LNCaP clone FGC (cell line): ENCODE measurements around the gene CABP2.
A peak's percentile ranks its signal among the peaks of the same experiment; 100 is the strongest.
"Not testable (repeated sequence)": the region's sequence is repeated elsewhere in the genome, so short reads cannot be mapped to it uniquely, and the experiment has no call there.

Experiments used
- DNase-seq: peaks from one replicate; pipeline ENCODE4 v3.0.0-alpha.2; 2011; ENCODE audit warnings: low read depth
- H3K4me3 ChIP-seq: 2 replicates; pipeline ENCODE4 v1.5.1; 2011; ENCODE audit warnings: mild to moderate bottlenecking, low read depth, low read length, control low read depth
- TF ChIP-seq, protein P1 (sequence below): IDR thresholded peaks from 2 replicates; pipeline ENCODE4 v1.5.1; 2012; ENCODE audit warnings: mild to moderate bottlenecking; ENCODE audit not compliant: control insufficient read depth, insufficient read depth; ENCODE audit errors: extremely low read depth

Gene CABP2

DNA sequence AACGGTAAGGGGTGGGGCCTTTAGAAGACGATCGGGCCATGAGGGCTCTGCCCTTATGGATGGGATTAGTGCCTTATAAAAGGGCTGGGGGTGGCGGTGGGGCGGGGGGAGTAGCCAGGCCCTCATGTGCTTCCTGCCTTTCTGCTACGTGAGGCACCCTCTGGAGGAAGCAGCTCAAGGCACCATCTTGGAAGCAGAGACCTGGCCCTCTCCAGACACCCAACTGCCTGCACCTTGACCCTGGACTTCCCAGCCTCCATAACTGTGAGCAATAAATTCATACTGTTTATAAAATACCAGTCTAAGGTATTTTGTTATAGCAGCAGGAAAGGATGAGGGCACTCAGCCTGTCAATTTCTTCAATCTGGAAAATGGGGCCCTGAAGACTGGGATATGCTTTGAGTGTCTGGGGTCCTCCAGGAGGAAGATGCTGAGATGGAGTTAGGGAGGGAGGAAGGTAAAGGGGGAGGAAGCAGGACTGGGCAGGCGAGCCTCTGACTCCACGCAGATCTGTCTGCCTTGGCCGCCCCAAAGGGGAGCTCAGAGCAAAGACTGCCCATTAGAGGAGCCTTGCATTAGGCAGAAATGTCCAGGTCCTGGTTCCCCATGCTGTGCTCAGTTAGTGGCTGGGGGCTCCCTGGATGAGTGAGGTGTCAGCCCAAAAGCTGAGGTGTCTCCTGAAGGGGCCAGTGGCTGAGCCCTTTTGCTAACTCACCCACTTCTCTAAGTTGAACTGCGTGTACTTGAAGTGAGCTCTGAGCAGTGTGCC is 5.3 kb downstream of the CABP2 start:
- TF ChIP-seq, protein P1, sequence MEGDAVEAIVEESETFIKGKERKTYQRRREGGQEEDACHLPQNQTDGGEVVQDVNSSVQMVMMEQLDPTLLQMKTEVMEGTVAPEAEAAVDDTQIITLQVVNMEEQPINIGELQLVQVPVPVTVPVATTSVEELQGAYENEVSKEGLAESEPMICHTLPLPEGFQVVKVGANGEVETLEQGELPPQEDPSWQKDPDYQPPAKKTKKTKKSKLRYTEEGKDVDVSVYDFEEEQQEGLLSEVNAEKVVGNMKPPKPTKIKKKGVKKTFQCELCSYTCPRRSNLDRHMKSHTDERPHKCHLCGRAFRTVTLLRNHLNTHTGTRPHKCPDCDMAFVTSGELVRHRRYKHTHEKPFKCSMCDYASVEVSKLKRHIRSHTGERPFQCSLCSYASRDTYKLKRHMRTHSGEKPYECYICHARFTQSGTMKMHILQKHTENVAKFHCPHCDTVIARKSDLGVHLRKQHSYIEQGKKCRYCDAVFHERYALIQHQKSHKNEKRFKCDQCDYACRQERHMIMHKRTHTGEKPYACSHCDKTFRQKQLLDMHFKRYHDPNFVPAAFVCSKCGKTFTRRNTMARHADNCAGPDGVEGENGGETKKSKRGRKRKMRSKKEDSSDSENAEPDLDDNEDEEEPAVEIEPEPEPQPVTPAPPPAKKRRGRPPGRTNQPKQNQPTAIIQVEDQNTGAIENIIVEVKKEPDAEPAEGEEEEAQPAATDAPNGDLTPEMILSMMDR: no peak
- no peak overlapping the region for H3K4me3 ChIP-seq
- no peak for DNase-seq

DNA sequence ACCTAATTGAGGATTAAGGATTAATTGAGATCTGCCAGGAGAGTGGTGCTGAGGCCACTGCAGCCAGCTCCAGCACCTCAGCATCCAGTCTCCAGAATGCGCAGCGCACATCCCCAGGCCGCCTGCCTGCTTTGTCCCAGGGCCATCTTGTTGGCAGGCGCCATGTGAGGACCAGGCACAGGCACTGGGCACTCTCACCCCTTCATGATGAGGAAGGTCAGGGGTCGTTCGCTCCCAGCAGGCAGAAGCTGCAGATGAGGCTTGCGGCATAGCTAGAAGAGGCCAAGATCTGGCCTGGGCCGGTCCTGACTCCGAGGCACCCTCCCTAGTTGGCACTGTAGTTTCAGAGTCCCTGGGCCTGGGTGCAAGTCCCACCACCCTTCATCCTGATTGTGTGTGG is 6.4 kb downstream of the CABP2 start:
- TF ChIP-seq, protein P1: no peak
- DNase-seq: no peak
- H3K4me3 ChIP-seq: no peak overlapping the region

DNA sequence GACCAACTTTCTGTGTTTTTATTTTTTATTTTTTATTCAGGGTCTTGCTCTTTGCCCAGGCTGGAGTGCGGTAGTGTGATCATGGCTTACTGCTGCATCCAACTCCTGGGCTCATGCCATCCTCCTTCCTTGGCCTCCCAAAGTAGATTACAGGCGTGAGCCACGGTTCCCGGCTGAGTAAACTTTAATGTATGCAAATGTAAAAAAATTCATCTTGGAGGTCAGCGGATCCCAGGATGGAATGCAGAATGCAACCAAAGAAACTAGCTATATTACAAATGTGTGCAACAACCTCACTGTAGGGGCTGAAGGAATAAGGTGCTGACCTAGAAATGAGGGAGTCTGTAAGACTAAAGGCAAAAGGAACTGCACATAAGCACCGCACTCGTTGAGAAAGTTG is 9.1 kb downstream of the CABP2 start:
- no peak overlapping the region for H3K4me3 ChIP-seq
- DNase-seq: no peak
- TF ChIP-seq, protein P1: no peak

DNA sequence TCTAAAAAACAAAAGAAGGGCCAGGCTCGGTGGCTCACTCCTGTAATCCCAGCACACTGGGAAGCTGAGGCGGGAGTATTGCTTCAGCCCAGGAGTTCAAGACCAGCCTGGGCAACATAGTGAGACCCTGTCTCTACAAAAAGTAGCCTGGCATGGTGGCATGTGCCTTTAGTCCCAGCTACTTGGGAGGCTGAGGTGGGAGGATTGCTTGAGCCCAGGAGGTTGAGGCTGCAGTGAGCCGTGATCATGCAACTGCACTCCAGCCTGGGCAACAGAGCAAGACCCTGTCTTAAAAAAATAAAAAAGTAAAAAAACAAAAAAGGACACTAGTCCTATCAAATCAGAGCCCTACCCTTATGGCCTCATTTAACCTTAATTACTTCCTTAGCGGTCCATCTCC is 11.7 kb downstream of the CABP2 start:
- DNase-seq, H3K4me3 ChIP-seq: not testable (repeated sequence)

DNA sequence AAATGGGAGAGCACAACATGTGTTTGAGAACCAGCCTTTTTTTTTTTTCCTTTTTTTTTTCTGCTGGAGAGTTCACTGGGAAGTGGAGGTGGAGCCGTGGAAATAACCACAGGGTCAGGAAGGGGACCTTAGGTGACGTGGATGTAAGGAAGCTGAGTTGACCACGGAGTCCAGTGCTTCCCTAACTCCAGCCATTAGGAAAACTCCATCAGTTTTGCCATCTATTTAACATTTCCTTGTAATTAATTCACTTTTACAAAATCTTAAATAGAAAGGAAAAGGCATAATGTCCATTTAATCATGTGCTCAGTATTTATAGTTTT is 13.3 kb downstream of the CABP2 start:
- no peak overlapping the region for H3K4me3 ChIP-seq
- DNase-seq: no peak
- TF ChIP-seq, protein P1: no peak

DNA sequence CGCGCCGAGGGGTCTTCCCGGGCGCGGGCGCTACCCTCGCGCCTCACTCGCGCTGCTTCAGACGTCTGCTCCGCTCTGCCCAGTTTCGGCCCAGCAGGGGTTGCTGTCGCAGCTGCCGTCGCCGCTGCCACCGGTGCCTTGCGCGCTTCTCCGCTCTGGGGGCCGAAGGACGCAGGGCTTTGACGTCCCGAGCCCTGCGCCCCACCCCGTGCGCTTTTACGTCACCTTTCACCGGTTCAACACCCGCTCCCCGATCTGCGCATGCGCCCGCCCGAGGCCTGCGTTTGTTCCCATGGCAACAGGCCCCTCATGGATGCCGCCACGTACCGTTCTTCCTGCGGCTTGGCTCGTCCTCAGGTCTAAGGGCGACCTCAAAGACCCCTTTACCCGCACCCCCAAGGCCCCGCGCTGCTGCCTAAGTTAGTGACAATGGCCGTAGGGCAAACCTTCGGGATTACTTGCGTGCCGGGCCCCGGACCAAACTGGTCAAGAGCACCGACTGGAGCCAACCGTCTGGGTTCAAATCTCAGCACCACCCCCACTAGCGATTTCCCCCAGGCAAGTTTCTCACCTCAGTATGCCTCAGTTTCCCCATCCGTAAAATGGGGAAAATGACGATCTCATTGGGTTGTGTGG is 14.6 kb downstream of the CABP2 start:
- peak; percentile 81 for DNase-seq
- TF ChIP-seq, protein P1: no peak
- H3K4me3 ChIP-seq: peak overlapping the region; percentile 67

DNA sequence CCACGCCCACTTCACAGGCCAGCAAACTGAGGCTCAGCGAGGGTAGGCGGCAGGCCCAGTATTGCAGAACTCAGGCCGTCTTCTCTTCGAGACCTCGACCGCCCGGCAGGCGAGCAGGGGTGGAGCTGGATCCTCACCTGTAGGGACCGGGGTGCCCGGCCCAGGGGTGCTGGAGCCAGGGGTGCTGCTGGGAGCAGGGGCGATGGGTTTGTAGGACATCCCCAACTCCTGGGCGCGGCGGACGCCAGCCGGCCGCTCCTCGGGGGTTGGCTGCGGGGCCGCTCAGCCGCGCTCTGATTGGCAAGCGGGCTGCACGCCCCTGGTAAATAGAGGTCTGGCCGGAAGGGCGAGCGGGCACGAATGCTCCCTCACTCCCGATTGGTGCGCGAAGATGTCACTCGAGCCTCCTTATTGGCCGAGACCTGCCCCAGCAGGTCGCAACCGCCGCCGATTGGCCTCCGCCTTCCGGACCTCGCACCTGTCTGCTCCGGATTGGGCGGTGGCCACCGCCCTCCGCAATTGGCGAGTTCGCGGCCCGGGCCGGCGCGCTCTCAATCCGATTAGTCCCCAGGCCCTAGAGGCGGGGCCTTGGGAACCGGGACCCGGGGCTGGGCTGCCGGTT is 15.3 kb downstream of the CABP2 start, which contains the start of gene CDK2AP2:
CDK2AP2 (minus strand) TSS at position 299 of the 622 bp plus-strand sequence; CDS start at position 219, 80 bp downstream.
- TF ChIP-seq, protein P1: no peak
- peak within 1 kb of the TSS; percentile 67 for H3K4me3 ChIP-seq
- peak; percentile 99 for DNase-seq
